Breast epithelium (tissue), 3 donors: ENCODE results near the gene KRTAP1-1.

Source experiments
- CTCF ChIP-seq, 3 donors: fragments of 450-650 bp; IDR thresholded peaks; one replicate each; pipeline ENCODE4 v1.5.1; 2016 to 2017; ENCODE audit warnings: antibody characterized with exemption in 3 of 3, mild to moderate bottlenecking in 3 of 3, moderate library complexity in 3 of 3
- POLR2AphosphoS5 ChIP-seq, 3 donors: sonication (generic); formaldehyde crosslinking; IDR thresholded peaks; one replicate each; pipeline ENCODE4 v1.6.1; 2017; ENCODE audit warnings: antibody characterized with exemption in 3 of 3

- no peak for TF ChIP-seq CTCF (IDR thresholded peaks at IDR 0.05)
- no peak for TF ChIP-seq POLR2AphosphoS5 (IDR thresholded peaks at IDR 0.05)
Observed at GRCh38 chr17:41052566-41052965, 11.3 kb upstream of the KRTAP1-1 start.
